ENCODE data around the gene CDC5L. TPM values are rescaled to one million over a fixed set of nuclear protein-coding genes. Genes with fewer than 3 reads are reported as not detected.
"Not testable (repeated sequence)": the region's sequence is repeated elsewhere in the genome, so short reads cannot be mapped to it uniquely, and the experiment has no call there.

The CDC5L gene
- total RNA-seq, 1 donor from 2014 or later = 20.1 TPM

DNA sequence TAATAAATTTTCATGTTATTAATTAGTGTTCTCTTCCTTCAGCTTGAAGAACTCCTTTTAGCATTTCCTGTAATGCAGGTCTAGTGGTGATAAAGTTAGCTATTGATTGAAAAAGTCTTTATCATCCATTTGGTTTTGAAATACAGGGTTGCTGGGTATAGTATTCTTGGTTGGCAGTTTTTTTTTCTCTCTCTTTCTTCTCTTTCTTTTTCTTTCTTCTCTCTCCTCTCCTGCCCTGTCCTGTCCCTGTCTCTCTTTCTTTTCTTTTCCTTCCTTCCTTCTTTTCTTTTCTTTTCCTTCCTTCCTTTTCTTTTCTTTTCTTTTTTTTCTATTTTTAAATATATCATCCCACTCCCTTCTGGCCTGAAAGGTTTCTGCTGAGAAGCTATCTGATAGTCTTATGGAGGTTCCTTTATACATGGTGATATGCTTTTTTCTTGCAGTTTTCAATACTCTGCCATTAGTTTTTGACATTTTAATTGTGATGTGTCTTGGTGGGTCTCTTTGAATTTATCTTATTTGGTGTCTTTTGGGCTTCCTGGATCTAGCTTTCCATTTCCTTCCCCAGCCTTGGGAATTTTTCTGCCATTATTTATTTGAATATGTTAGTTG lies 55.4 kb downstream of the CDC5L start:
- intact Hi-C loops (cut with micrococcal nuclease) = no loop called here
- ATAC-seq (no peak), DNase-seq (no peak)

DNA sequence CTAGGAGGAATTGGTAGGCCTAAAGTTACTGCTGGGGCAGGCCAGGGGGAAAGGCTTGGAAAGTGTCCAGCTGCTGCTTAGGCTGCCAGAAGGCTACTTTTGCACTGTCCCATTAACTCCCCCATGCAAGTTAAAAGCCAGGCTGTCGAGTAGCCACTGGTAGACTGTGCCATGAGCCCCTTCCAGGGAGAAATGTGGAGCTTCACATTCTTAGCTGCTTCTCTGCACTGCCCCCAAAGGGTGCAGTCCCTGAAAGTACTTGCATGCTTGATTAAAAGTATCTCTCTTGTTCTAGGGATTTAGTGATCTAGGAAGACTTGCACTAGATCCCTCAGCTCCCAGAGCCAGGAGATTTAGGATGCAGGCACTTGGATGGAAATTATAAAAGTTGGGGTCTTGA lies 57.3 kb downstream of the CDC5L start:
- ATAC-seq = no peak

DNA sequence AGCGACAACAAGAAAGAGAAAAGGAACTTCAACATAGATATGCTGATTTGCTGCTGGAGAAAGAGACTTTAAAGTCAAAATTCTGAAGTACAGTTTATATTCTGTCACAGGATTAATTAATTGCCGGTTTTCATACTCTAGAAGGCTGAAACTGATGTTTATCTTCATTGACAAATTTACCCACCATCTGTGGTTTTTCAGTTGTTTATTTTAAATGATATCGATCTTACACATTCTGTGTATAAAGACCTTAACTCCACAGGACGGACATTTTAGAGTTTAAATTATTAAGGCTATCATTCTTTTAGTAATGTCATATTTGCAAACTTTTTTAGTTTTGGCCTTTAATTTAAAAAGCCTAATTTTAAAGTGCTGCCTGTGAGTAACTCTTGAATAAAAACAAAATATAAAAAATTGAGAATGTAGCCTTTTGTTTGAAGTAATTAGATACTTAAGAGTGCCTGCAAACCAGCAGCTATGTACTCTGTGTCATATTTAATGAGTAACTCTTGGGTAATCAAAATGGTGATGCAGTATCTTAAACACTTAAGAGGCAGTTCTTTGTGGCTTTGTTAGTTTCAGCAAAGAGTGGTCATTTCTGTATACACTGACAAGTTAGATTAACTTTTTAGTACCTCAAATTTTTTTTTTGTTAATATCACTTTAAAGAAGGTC lies 59.3 kb downstream of the CDC5L start:
- ATAC-seq (no peak), DNase-seq (no peak)
- intact Hi-C loops (cut with micrococcal nuclease) = no loop called here

More for the DNA sequence above, 57.3 kb downstream of the CDC5L start:
- intact Hi-C loops (cut with micrococcal nuclease) = no loop called here
- no peak for DNase-seq

DNA sequence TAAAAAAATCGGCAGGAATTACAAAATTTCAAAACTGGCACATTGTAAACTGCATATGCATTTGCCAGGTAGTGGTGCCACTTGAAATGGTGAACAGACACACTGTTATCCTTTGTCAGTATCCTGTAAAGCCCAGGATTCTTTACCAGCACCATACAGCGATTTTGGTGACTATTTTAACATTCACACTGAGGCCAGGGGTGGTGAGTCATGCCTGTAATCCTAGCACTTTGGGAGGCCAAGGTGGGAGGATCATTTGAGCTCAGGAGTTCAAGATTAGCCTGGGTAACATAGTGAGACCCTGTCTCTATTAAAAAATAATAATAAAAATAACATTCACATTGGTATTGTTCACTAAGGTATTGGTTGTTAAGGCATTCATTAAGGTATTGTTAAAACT lies 61.7 kb downstream of the CDC5L start:
- intact Hi-C loops (cut with micrococcal nuclease) = not testable (repeated sequence)

DNA sequence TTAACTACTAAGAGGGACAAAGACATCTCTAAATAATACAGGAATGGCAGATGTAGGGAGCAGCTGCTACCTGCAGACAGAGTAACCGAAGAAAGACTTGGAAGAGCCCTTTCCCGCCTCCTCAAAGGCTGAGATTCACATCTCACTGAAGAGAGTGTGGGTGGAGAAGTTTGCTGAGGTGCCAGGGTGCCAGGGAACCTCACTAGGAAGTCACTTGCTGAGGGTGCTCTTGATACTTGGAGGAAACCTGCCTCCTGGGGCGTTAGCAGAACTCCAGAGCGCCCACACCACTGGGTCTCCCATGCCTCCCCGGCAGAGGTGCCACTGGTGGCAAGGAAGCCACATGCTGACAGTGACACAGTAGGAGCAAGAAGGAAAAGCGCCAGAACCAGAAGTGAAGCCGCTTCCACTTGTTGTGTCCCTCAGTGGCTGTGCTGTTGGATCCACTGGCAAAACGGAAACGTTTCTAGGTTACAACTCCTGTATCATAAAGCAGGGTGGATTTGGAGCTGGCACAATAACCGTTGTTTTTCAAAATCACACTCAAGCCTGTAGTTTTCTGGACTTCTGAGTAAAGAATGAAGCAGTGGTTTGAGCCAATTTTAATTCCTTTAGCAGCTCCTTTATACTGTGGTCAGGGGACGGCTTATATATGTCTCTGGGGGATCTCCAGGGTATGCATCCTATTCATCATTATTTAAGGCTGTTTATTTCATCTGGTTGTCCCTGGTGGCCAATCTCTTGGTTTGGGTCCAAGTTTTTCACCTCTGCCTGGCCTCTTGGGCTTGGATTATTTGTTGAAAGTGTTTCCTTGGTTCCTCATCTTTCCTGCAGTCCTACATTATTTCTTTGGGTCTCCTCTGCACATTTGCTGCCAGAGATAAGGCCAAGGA lies 64.5 kb downstream of the CDC5L start:
- intact Hi-C loops (cut with micrococcal nuclease) = no loop called here
- no peak for DNase-seq
- ATAC-seq = peak; percentile 20

More for the DNA sequence above, 61.7 kb downstream of the CDC5L start:
- not testable (repeated sequence) for DNase-seq, ATAC-seq

DNA sequence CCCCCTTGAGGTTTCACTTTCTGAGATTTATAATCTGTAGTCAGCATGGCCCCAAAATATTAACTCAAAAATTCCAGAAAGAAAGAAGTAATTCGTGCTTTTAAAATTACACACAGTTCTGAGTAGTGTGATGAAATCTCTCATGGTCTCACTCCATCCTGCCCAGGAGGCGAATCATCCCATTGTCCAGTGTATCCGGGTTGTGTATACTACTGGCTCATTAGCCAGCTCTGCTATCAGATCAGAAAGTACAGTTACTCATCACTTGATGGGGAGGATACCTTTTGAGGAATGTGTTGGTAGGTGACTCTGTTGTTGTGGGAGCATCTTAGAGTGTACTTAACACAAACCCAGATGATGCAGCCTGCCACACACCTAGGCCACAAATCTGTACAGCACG lies 65.2 kb downstream of the CDC5L start:
- ATAC-seq = peak; percentile 31
- intact Hi-C loops (cut with micrococcal nuclease) = no loop called here

DNA sequence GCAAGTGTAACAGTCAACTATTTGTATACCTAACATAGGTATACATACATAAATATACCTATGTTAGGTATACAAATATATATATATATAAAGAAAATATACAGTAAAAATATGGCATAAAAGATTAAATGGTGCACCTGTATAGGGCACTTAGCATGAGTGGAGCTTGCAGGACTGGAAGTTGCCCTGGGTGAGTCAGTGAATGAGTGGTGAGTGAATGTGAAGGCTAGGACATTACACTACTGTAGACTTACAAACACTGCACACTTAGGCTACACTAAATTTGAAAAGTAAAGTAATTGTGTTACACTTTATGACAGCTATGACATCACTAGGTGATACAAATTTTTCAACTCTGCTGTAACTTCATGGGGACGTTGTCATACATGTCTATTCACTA lies 65.6 kb downstream of the CDC5L start:
- intact Hi-C loops (cut with micrococcal nuclease) = no loop called here
- no peak for DNase-seq
- no peak for ATAC-seq

More for the DNA sequence above, 65.2 kb downstream of the CDC5L start:
- DNase-seq = no peak

DNA sequence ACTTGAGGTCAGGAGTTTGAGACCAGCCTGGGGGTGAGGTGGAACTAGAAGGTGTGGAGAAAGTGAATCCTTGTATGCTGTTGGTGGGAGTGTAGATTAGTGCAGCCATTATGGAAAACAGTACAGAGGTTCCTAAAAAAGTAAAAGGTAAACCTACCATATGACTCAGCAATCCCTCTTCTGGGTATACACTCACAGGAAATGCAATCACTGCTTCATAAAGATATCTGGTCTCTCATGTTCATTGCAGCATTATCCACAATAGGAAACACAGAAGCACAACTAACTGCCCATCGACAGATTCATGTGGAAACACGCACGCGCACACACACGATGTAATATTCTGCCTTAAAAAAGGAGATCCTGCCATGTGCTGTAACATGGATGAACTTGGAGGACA lies 66.7 kb downstream of the CDC5L start:
- ATAC-seq (no peak), DNase-seq (no peak)
- intact Hi-C loops (cut with micrococcal nuclease) = no loop called here

DNA sequence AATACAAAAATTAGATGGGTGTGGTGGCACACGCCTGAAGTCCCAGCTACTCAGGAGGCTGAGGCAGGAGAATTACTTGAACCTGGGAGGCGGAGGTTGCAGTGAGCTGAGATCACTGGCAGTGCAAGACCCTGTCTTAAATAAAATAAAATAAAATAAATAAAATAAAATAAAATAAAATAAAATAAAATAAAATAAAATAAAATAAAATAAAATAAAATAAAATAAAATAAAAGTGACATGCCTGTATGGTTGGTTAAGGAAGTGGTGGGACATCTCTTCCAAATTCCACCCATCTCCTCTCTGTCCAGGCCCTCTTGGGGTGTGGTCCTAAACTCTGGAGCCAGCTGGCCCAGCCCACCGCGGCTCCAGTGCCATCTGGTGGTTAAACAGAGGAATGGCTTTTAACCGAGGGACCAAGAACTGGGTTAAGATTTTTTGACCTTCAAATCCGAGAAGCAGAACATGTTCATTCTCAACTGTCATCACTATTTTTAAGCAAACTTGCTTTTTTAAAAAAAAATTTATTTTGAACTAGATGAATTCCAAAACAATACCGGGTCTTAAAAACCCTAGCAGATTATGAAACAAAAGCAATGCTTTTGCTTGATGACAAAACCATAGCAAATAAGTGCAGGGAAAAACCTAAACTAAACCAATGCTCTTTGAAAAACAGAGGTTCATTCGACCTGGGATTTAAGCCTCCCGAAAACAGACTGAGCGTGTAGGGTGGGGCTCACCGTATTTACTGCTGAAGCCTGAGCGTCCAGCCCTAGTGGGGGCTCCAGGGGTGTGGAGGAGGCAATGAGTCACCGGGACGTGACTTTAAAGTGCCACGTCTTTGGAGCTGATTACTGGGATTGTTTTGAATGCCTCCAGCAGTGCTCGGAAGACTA lies 68.8 kb downstream of the CDC5L start:
- intact Hi-C loops (cut with micrococcal nuclease) = no loop called here
- DNase-seq (peak; percentile 63), ATAC-seq (peak; percentile 73)

DNA sequence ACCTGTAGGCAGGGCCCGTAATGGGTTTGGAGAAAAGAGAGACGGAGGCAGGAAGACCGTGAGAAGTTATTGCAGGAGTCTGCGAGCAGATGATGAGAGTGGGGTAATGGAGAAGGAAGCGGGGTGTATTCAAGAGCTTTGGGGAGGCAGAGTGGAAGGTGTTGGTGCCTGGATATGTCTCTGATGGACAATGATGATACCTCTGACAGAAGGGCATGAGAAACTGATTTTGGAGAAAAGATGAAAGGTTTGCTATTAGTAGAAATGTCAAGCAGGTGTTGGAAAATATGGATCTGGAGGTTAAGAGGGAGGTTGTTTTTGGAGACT lies 69.4 kb downstream of the CDC5L start:
- no peak for ATAC-seq
- no peak for DNase-seq
- intact Hi-C loops (cut with micrococcal nuclease) = no loop called here

DNA sequence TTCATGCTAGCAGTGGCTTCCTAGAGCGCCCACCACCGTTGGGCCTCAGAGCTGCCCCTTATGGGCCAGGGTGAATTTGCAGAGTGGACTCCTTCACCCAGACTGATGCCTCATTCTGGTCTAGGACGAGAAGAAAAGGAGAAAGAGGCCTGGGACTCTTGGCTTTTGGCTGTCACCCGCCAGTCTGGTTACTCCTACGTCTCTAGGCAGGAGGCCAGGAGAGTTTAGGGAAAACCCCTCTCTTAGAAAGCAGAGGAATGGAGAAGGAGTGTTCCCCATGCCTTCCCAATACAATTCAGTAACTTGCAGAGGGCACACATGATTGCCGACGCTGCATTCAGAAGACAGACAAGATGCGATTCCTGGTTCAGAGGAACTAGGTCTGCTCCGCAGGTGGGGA lies 70.1 kb downstream of the CDC5L start:
- intact Hi-C loops (cut with micrococcal nuclease) = no loop called here
- ATAC-seq (no peak), DNase-seq (no peak)

DNA sequence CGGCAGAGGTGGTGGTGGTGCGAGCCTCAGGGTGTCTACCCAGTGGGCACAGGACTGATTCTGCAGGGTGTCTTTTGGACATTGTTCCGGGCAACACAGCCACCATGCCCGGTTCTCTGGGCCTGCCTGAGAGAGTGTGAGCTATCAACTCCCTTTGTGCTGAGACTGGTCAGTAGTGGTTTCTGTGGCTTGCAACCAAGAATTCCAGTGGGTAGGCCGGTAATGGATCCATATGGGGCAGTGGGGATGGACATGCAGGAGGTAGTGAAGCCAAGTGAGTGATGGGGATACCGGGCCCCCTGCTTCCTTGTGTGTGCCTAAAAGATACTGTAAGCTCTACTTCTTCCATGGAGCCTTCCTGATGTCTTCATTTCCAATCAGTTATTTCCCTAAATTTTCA lies 71.0 kb downstream of the CDC5L start:
- intact Hi-C loops (cut with micrococcal nuclease) = no loop called here
- DNase-seq (no peak), ATAC-seq (no peak)

DNA sequence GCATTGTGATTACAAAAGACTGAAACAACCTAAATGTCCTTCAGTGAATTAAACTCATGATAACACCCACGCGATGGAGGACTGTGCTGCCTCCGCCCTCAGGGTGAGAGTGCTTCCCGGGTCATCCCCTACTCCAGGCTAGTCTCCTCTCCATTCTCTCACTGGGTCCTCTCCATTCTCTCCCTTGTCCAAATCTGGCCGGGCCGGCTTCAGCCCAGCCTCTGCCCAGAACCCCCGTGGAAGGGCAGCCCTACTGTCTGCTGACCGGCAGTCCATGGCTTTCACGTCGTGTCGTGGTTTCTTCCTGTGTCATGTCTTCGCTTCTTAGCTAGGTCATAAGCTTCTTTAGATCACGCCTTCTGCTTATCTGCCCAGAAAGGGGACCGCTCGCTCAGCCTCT lies 74.8 kb downstream of the CDC5L start:
- ATAC-seq (no peak), DNase-seq (no peak)
- intact Hi-C loops (cut with micrococcal nuclease) = no loop called here

DNA sequence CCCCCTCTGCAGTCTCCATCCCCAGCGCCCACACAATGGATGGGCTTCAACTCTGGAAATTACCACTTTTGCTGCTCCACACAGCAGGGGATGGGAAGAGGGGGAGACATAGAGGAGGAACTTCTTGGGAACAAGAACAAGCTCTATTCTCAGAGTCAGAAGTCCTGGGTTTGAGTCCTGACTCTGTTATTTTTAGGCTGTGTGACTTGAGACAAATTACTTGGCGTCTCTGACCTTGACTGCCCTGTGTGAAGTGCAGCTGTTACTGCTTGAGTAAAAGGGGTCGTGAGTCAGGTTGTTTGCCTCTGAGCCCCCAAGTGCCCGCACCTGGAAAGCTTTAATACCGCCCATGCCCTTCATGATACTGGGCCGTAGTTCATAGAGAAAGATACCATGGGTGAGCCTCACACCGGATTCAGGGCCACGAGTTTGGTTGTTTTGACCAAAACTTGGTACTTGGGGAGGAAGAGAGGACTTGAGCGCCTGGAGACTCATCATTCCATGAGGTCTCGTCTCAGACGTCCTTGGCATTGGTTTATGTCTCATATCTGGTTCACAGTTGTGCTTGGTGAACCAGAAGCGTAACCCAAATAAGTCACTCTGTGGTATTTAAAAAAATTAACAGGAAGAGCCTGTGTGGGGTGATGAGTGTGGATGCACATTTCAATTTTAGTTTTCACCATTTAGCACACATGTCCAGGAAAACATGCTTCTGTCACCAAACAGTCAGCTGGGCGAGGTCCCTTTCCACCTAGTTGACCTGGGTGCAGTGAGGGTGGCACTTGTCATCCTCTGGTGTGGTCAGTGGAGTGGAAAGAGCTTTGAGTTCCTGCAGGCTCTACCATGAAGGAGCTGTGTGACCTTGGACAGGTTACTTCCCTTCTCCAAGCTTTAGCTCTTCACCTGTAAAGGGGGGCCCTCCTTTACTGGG lies 75.6 kb downstream of the CDC5L start:
- ATAC-seq (no peak), DNase-seq (no peak)
- intact Hi-C loops (cut with micrococcal nuclease) = no loop called here

DNA sequence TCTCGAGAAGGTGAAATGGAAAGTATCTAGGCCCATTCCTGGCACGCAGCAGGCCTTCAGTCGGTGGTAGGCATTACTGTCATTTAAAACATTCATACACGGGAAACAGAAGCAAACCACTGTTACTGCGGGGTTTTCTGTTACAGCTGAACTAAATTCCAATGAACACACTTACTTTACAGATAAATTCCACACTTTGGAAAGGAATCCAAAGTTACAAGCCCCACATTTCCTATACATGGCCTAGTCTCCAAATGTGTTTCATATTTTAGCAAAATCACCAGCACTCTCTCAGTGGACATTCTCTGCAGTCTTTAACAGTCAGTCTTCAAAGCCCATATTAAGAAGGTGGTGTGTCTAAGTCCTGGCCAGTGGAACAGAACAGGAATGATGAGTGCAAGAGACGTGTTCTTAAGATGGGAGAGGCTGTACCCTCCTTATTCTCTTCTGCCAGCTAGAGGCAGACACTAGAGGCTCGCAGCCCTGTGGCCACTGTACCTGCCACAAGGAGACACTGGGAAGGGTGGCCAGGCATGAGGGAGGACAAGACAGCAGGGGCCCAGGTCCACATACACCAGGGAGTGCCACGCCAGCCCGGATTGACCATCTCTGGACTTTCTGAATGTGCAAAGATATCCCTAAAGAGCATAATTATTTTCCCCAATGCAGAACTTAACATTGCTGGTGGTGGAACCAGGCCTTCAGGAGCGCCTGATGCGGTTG lies 76.4 kb downstream of the CDC5L start:
- intact Hi-C loops (cut with micrococcal nuclease) = no loop called here
- no peak for DNase-seq
- peak; percentile 22 for ATAC-seq

DNA sequence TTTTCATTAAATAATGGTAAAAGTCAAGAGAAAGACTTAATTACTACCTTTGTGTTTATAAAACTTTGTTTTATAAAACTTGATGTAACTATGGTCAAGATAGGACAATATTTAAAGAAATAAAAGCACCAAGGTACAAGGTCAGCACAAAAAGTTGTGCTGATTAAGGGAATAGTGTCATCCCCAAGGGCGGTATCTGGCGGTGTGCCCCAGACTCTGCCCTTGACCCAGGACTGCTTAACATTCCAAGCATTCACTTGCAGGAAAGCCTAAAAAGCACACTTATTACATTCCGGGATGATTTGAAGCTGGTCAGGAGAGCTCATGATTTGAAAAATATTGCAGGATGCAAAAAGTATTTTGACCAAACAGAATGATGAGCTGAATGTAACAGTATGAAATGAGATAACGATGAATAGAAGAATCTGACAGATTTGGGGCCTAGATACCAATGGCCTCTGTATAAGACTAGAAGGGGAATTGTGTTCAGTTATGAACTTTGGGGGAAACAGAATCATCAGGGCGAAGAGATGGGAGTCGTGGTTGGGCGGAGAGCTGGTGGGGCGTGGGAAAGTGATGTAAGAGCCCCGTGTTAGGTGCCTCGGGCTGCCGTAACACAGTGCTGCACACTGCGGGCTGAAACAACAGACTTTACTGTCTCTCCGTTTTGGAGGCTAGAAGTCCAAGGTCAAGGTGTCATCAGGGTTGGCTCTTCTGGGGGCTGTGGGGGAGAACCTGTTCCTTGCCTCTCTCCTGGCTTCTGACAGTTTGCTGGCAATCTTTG lies 77.2 kb downstream of the CDC5L start:
- intact Hi-C loops (cut with micrococcal nuclease) = no loop called here
- DNase-seq (peak; percentile 60), ATAC-seq (peak; percentile 62)

DNA sequence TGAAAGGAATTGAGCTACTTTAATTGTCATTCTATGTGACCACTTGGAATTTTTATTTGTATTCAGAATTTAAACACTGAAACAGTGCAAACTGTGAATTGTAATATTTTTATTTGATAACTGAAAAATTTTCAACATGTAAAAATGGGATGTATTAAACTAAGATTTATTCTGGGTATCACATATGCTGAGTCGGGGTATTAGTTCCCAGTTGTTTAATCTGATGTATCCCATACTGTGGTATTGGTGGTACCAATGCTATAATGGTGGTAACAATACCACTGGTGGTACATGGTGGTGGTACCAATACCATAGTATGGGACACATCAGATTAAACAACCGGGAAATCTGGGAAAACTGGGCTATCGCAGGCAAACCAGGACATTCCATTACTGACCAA lies 79.4 kb downstream of the CDC5L start:
- DNase-seq (no peak), ATAC-seq (no peak)
- intact Hi-C loops (cut with micrococcal nuclease) = no loop called here

All from left ventricle myocardium superior (tissue), 1 donor.